GM18867 (cell line): ENCODE results near the gene TCF19.

Experiments
- ATAC-seq: cut with Tn5 transposase; IDR thresholded peaks from one replicate; pipeline ENCODE4 v1.9.1; 2021; ENCODE audit warnings: mild to moderate bottlenecking, moderate library complexity; ENCODE audit not compliant: unreplicated experiment

Gene TCF19

GRCh38 chr6:31158140-31158862, at the start of gene TCF19:
Gene TCF19 (plus strand): TSS chr6:31158589. CDS start chr6:31159470, 881 bp downstream.
- ATAC-seq, result peak; percentile 82

GRCh38 chr6:31110825-31111582, 47.4 kb upstream of the TCF19 start:
- no peak for ATAC-seq

GRCh38 chr6:31111712-31112111, 46.7 kb upstream of the TCF19 start:
- ATAC-seq, result no peak

GRCh38 chr6:31112478-31112877, 45.9 kb upstream of the TCF19 start, which contains the start of gene C6orf15:
Gene C6orf15 (minus strand): TSS chr6:31112575. CDS start chr6:31112555, 20 bp downstream.
- ATAC-seq, result no peak

- ATAC-seq, result no peak
These were observed 44.4 kb upstream of the TCF19 start for GRCh38 chr6:31113861-31114540.

- ATAC-seq, result no peak
These were observed 43.9 kb upstream of the TCF19 start, which contains the start of gene PSORS1C1 for GRCh38 chr6:31114541-31114878. Gene PSORS1C1 (plus strand): TSS chr6:31114800. CDS start chr6:31129633, 14,833 bp downstream.

GRCh38 chr6:31114970-31115849, 43.2 kb upstream of the TCF19 start:
- ATAC-seq, result no peak

GRCh38 chr6:31115941-31116560, 42.3 kb upstream of the TCF19 start:
- ATAC-seq, result no peak

- no peak for ATAC-seq
These were observed 41.6 kb upstream of the TCF19 start for GRCh38 chr6:31116661-31117385.

GRCh38 chr6:31118178-31118577, 40.2 kb upstream of the TCF19 start:
- no peak for ATAC-seq

- no peak for ATAC-seq
These were observed 38.1 kb upstream of the TCF19 start, which contains the start of gene CDSN for GRCh38 chr6:31120151-31120915. Gene CDSN (minus strand): TSS chr6:31120446. CDS start chr6:31120419, 27 bp downstream.

GRCh38 chr6:31121131-31121790, 37.1 kb upstream of the TCF19 start:
- ATAC-seq, result no peak

GRCh38 chr6:31122791-31123706, 35.3 kb upstream of the TCF19 start:
- ATAC-seq, result no peak

- ATAC-seq, result no peak
These were observed 33.2 kb upstream of the TCF19 start for GRCh38 chr6:31125162-31125561.

GRCh38 chr6:31125586-31126363, 32.6 kb upstream of the TCF19 start:
- no peak for ATAC-seq
